OCI-M1 (cell line): Measurements from ENCODE around the gene HTR3A.

Source experiments
- DNase-seq: peaks from one replicate; lab custom pipeline; 2025; lab: John Stamatoyannopoulos, UW

The HTR3A gene

GRCh38 chr11:114019046-114019445 is 44.1 kb downstream of the HTR3A start:
- DNase-seq, result no peak

GRCh38 chr11:114019574-114019973 is 44.7 kb downstream of the HTR3A start:
- DNase-seq, result no peak

- DNase-seq, result no peak
Observed at GRCh38 chr11:114025329-114025907, 50.5 kb downstream of the HTR3A start.

GRCh38 chr11:114026355-114026754 is 51.4 kb downstream of the HTR3A start:
- DNase-seq, result peak; percentile 82

GRCh38 chr11:114027391-114027790 is 52.5 kb downstream of the HTR3A start:
- no peak for DNase-seq

GRCh38 chr11:114027926-114028325 is 53.0 kb downstream of the HTR3A start:
- peak; percentile 54 for DNase-seq

GRCh38 chr11:114031246-114031966 is 56.5 kb downstream of the HTR3A start:
- no peak for DNase-seq

- DNase-seq, result no peak
Observed at GRCh38 chr11:114031967-114032320, 57.0 kb downstream of the HTR3A start.

- DNase-seq, result no peak
Observed at GRCh38 chr11:114033066-114033465, 58.2 kb downstream of the HTR3A start.

- no peak for DNase-seq
Observed at GRCh38 chr11:114033572-114033971, 58.7 kb downstream of the HTR3A start.

GRCh38 chr11:114034956-114035355 is 60.0 kb downstream of the HTR3A start:
- no peak for DNase-seq

GRCh38 chr11:114036147-114036811 is 61.4 kb downstream of the HTR3A start:
- DNase-seq, result peak; percentile 62

- no peak for DNase-seq
Observed at GRCh38 chr11:114036958-114037357, 62.0 kb downstream of the HTR3A start.

GRCh38 chr11:114039551-114039950 is 64.6 kb downstream of the HTR3A start:
- no peak for DNase-seq
